GM23338 (cell line): ENCODE measurements around the gene HTR3E. TPM values are rescaled to one million over a fixed set of nuclear protein-coding genes. Genes with fewer than 3 reads are reported as not detected.

ENCODE experiments used
- ATAC-seq: fragments of 200-7000 bp; cut with Tn5 transposase; 3 replicates; pipeline ENCODE4 v1.9.1; 2020
- DNase-seq: peaks from one replicate; pipeline ENCODE4 v3.0.0-alpha.2; 2015; ENCODE audit warnings: low spot score
- H2AFZ ChIP-seq: fragments of 200-600 bp; sonication (generic); 2 replicates; pipeline ENCODE4 v1.8.0; 2016; ENCODE audit warnings: antibody characterized with exemption, mild to moderate bottlenecking, moderate library complexity
- H3F3A ChIP-seq: fragments of 200-600 bp; sonication (generic); replicated peaks from 2 replicates; pipeline ENCODE4 v1.8.0; 2017; ENCODE audit warnings: antibody characterized with exemption, mixed run types, low read depth
- H3K27ac ChIP-seq: fragments of 200-600 bp; sonication (generic); 2 replicates; pipeline ENCODE4 v1.6.1; 2016; ENCODE audit warnings: low read depth
- H3K27me3 ChIP-seq: fragments of 200-600 bp; sonication (generic); 2 replicates; pipeline ENCODE4 v1.8.0; 2016; ENCODE audit warnings: mild to moderate bottlenecking, mixed run types, moderate library complexity; ENCODE audit not compliant: insufficient read depth
- H3K36me3 ChIP-seq: fragments of 200-600 bp; sonication (generic); 2 replicates; pipeline ENCODE4 v1.8.0; 2016; ENCODE audit warnings: mild to moderate bottlenecking; ENCODE audit not compliant: insufficient read depth
- H3K4me1 ChIP-seq: fragments of 200-600 bp; sonication (generic); 2 replicates; pipeline ENCODE4 v1.8.0; 2016; ENCODE audit warnings: mild to moderate bottlenecking, moderate library complexity; ENCODE audit not compliant: insufficient read depth
- H3K4me2 ChIP-seq: fragments of 200-600 bp; sonication (generic); 2 replicates; pipeline ENCODE4 v1.7.1; 2017; ENCODE audit warnings: mixed run types
- H3K4me3 ChIP-seq: fragments of 200-600 bp; sonication (generic); 2 replicates; pipeline ENCODE4 v1.6.1; 2016; ENCODE audit warnings: mixed run types
- H3K79me2 ChIP-seq: fragments of 200-600 bp; sonication (generic); replicated peaks from 2 replicates; pipeline ENCODE4 v1.8.0; 2017; ENCODE audit warnings: mild to moderate bottlenecking; ENCODE audit not compliant: insufficient read depth
- H3K9me2 ChIP-seq: fragments of 200-600 bp; sonication (generic); 2 replicates; pipeline ENCODE4 v1.8.0; 2017; ENCODE audit not compliant: insufficient read depth
- H4K20me1 ChIP-seq: fragments of 200-600 bp; sonication (generic); replicated peaks from 2 replicates; pipeline ENCODE4 v1.8.0; 2017; ENCODE audit warnings: mild to moderate bottlenecking; ENCODE audit not compliant: insufficient read depth
- H3K27ac Mint-ChIP-seq: 2 replicates; pipeline ENCODE4 v1.8.0; 2020; ENCODE audit warnings: inconsistent platforms, mild to moderate bottlenecking, moderate library complexity, mixed read lengths
- H3K27me3 Mint-ChIP-seq: 3 replicates; pipeline ENCODE4 v1.8.0; 2022; ENCODE audit warnings: low read depth, mild to moderate bottlenecking, moderate library complexity, mixed read lengths, inconsistent platforms; ENCODE audit not compliant: insufficient read depth, poor library complexity
- H3K36me3 Mint-ChIP-seq: 3 replicates; pipeline ENCODE4 v1.8.0; 2021; ENCODE audit warnings: low read depth, mild to moderate bottlenecking, inconsistent platforms, moderate library complexity, mixed read lengths
- H3K4me1 Mint-ChIP-seq: 3 replicates; pipeline ENCODE4 v1.8.0; 2020; ENCODE audit warnings: mild to moderate bottlenecking, inconsistent platforms, mixed read lengths
- H3K4me3 Mint-ChIP-seq: 3 replicates; pipeline ENCODE4 v1.8.0; 2021; ENCODE audit warnings: moderate library complexity, mild to moderate bottlenecking, inconsistent platforms, mixed read lengths
- H3K9me3 Mint-ChIP-seq: 3 replicates; pipeline ENCODE4 v1.8.0; 2020; ENCODE audit warnings: moderate library complexity, mild to moderate bottlenecking, inconsistent platforms, mixed read lengths
- CREB1 ChIP-seq: fragments of 250-450 bp; sonication (Bioruptor Pico); IDR thresholded peaks from 2 replicates; pipeline ENCODE4 v1.5.0; 2020; ENCODE audit warnings: low read depth, mild to moderate bottlenecking, moderate library complexity
- CTCF ChIP-seq, 2 experiments: fragments of 200-600 bp in 1 of 2; sonication (generic) in 1 of 2; conservative IDR thresholded peaks; 2 replicates each; pipeline versions ENCODE4 v1.5.1 to v1.6.1; 2016 to 2017; ENCODE audit warnings: antibody characterized with exemption in 2 of 2, low read depth in 2 of 2, mild to moderate bottlenecking in 2 of 2, moderate library complexity in 1 of 2
- EZH2 ChIP-seq: fragments of 200-600 bp; sonication (generic); IDR thresholded peaks from one replicate; pipeline ENCODE4 v1.8.0; 2017; ENCODE audit warnings: antibody characterized with exemption, mild to moderate bottlenecking, low read depth; ENCODE audit not compliant: unreplicated experiment
- EZH2phosphoT487 ChIP-seq: fragments of 200-600 bp; sonication (generic); IDR thresholded peaks from one replicate; pipeline ENCODE4 v1.8.1; 2018; ENCODE audit warnings: antibody characterized with exemption; ENCODE audit not compliant: unreplicated experiment
- JUNB ChIP-seq: IDR thresholded peaks from one replicate; pipeline ENCODE4 v1.6.1; 2016; ENCODE audit warnings: antibody characterized with exemption; ENCODE audit not compliant: unreplicated experiment
- NANOG ChIP-seq: IDR thresholded peaks from 2 replicates; pipeline ENCODE4 v1.6.1; 2016; ENCODE audit warnings: antibody characterized with exemption, borderline replicate concordance
- POLR2AphosphoS5 ChIP-seq: IDR thresholded peaks from 2 replicates; pipeline ENCODE4 v1.6.1; 2016; ENCODE audit warnings: antibody characterized with exemption, low read depth
- REST ChIP-seq: IDR thresholded peaks from one replicate; pipeline ENCODE4 v1.6.1; 2018; ENCODE audit warnings: antibody characterized with exemption; ENCODE audit not compliant: unreplicated experiment
- STAT1 ChIP-seq: IDR thresholded peaks from one replicate; pipeline ENCODE4 v1.6.1; 2016; ENCODE audit warnings: antibody characterized with exemption; ENCODE audit not compliant: unreplicated experiment
- ZNF114 ChIP-seq: fragments of 250-450 bp; sonication (Bioruptor Pico); IDR thresholded peaks from 2 replicates; pipeline ENCODE4 v1.5.0; 2020; ENCODE audit warnings: mild to moderate bottlenecking, moderate library complexity
- ZNF331 ChIP-seq: fragments of 250-450 bp; sonication (Bioruptor Pico); IDR thresholded peaks from 2 replicates; pipeline ENCODE4 v1.5.0; 2020; ENCODE audit warnings: low read depth, mild to moderate bottlenecking, moderate library complexity
- polyA plus RNA-seq: library from polyadenylated mRNA; unstranded; fragments of >200 nt; fragmentation: Nextera tagmentation; extraction: Ambion mirVana; gene quantifications from 2 replicates; pipeline ENCODE4 v1.2.1, GENCODE V29; 2016
- total RNA-seq: library from RNA; depleted of rRNA; stranded (reverse); fragments of >200 nt; shearing (Covaris generic); gene quantifications from 2 replicates; pipeline ENCODE4 v1.2.3, GENCODE V29; 2014
- TF ChIP-seq, protein P1 (sequence below): IDR thresholded peaks from 2 replicates; pipeline ENCODE4 v1.6.1; 2016; ENCODE audit warnings: antibody characterized with exemption
- TF ChIP-seq, protein P2 (sequence below): fragments of 250-450 bp; sonication (Bioruptor Pico); IDR thresholded peaks from 2 replicates; pipeline ENCODE4 v1.5.0; 2020; ENCODE audit warnings: mild to moderate bottlenecking, moderate library complexity

HTR3E gene
- total and polyA plus RNA-seq, 2 experiments from 2014 or later: not detected

DNA sequence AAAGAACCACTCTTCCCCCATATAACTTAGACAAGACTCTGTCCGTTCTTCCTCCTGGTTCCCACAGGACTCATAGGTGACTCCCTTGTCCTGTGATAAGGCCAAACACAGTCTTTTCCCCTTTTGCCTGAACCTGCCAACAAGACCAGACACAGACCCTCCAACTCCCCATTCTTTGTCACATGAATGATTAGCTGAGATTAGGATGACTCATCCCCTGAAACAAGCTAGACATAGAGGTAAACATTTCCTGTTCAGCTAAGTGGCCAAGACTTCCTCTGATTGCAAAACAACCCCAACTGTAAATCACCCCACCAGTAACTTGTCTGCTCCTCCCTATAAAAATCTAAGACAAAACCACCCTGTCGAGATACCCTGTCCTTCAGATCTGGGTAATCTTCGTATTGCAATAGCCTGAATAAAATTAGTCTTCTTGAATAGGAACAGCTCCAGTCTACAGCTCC lies 11.4 kb upstream of the HTR3E start:
- peaks cover under 1% of the 10 kb centered on the region; the same call in 1 of the 3 replicates for H3K9me3 Mint-ChIP-seq
- H3K4me2 ChIP-seq: no peak overlapping the region
- TF ChIP-seq EZH2phosphoT487 (no peak), POLR2AphosphoS5 (no peak), JUNB (no peak), CREB1 (CRISPR knock-in tag) (no peak), EZH2 (no peak), REST (no peak), ZNF114 (no peak), CTCF (conservative IDR thresholded peaks at IDR 0.05; ENCODE audit: low read depth in 2 of 2) (no peak), STAT1 (no peak), ZNF331 (CRISPR knock-in tag) (no peak), NANOG (no peak)
- TF ChIP-seq, protein P1, sequence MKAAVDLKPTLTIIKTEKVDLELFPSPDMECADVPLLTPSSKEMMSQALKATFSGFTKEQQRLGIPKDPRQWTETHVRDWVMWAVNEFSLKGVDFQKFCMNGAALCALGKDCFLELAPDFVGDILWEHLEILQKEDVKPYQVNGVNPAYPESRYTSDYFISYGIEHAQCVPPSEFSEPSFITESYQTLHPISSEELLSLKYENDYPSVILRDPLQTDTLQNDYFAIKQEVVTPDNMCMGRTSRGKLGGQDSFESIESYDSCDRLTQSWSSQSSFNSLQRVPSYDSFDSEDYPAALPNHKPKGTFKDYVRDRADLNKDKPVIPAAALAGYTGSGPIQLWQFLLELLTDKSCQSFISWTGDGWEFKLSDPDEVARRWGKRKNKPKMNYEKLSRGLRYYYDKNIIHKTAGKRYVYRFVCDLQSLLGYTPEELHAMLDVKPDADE: no peak
- TF ChIP-seq, protein P2, sequence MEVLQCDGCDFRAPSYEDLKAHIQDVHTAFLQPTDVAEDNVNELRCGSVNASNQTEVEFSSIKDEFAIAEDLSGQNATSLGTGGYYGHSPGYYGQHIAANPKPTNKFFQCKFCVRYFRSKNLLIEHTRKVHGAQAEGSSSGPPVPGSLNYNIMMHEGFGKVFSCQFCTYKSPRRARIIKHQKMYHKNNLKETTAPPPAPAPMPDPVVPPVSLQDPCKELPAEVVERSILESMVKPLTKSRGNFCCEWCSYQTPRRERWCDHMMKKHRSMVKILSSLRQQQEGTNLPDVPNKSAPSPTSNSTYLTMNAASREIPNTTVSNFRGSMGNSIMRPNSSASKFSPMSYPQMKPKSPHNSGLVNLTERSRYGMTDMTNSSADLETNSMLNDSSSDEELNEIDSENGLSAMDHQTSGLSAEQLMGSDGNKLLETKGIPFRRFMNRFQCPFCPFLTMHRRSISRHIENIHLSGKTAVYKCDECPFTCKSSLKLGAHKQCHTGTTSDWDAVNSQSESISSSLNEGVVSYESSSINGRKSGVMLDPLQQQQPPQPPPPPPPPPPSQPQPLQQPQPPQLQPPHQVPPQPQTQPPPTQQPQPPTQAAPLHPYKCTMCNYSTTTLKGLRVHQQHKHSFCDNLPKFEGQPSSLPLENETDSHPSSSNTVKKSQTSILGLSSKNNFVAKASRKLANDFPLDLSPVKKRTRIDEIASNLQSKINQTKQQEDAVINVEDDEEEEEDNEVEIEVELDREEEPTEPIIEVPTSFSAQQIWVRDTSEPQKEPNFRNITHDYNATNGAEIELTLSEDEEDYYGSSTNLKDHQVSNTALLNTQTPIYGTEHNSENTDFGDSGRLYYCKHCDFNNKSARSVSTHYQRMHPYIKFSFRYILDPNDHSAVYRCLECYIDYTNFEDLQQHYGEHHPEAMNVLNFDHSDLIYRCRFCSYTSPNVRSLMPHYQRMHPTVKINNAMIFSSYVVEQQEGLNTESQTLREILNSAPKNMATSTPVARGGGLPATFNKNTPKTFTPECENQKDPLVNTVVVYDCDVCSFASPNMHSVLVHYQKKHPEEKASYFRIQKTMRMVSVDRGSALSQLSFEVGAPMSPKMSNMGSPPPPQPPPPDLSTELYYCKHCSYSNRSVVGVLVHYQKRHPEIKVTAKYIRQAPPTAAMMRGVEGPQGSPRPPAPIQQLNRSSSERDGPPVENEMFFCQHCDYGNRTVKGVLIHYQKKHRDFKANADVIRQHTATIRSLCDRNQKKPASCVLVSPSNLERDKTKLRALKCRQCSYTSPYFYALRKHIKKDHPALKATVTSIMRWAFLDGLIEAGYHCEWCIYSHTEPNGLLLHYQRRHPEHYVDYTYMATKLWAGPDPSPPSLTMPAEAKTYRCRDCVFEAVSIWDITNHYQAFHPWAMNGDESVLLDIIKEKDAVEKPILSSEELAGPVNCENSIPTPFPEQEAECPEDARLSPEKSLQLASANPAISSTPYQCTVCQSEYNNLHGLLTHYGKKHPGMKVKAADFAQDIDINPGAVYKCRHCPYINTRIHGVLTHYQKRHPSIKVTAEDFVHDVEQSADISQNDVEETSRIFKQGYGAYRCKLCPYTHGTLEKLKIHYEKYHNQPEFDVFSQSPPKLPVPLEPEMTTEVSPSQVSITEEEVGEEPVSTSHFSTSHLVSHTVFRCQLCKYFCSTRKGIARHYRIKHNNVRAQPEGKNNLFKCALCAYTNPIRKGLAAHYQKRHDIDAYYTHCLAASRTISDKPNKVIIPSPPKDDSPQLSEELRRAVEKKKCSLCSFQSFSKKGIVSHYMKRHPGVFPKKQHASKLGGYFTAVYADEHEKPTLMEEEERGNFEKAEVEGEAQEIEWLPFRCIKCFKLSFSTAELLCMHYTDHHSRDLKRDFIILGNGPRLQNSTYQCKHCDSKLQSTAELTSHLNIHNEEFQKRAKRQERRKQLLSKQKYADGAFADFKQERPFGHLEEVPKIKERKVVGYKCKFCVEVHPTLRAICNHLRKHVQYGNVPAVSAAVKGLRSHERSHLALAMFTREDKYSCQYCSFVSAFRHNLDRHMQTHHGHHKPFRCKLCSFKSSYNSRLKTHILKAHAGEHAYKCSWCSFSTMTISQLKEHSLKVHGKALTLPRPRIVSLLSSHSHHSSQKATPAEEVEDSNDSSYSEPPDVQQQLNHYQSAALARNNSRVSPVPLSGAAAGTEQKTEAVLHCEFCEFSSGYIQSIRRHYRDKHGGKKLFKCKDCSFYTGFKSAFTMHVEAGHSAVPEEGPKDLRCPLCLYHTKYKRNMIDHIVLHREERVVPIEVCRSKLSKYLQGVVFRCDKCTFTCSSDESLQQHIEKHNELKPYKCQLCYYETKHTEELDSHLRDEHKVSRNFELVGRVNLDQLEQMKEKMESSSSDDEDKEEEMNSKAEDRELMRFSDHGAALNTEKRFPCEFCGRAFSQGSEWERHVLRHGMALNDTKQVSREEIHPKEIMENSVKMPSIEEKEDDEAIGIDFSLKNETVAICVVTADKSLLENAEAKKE (CRISPR knock-in tag): no peak
- no peaks in the 10 kb centered on the region for H3K27me3 ChIP-seq
- H4K20me1 ChIP-seq: no peaks in the 10 kb centered on the region
- no peaks in the 10 kb centered on the region for H3F3A ChIP-seq
- DNase-seq: no peak
- H3K27ac Mint-ChIP-seq: no peak overlapping the region
- no peak for ATAC-seq
- H3K79me2 ChIP-seq: no peaks in the 10 kb centered on the region
- no peaks in the 10 kb centered on the region for H3K4me1 ChIP-seq
- no peaks in the 10 kb centered on the region for H3K36me3 Mint-ChIP-seq
- no peak overlapping the region for H3K4me3 Mint-ChIP-seq
- H3K9me2 ChIP-seq: no peaks in the 10 kb centered on the region
- peaks cover 2% of the 10 kb centered on the region; the same call in 2 of the 3 replicates for H3K4me1 Mint-ChIP-seq
- no peak overlapping the region for H2AFZ ChIP-seq
- H3K4me3 ChIP-seq: no peak overlapping the region
- peaks cover 6% of the 10 kb centered on the region for H3K27me3 Mint-ChIP-seq
- no peak overlapping the region for H3K27ac ChIP-seq
- no peaks in the 10 kb centered on the region for H3K36me3 ChIP-seq
